ENCODE measurements around the gene JARID2. TPM values are rescaled to one million over a fixed set of nuclear protein-coding genes. Genes with fewer than 3 reads are reported as not detected.

JARID2 gene
- total and polyA plus RNA-seq, 2 of the 4 experiments (the other 2 are of a cell fraction), result 9.6 to 12.9 TPM

GRCh38 chr6:15304337-15305042 is 58.6 kb downstream of the JARID2 start:
- no peaks in the 10 kb centered on the region for H3K27me3 ChIP-seq (ENCODE audit: control insufficient read depth, insufficient read depth, low read length)
- H3K36me3 ChIP-seq (ENCODE audit: control insufficient read depth, insufficient read depth, low read length), result no peaks in the 10 kb centered on the region
- intact Hi-C loops (cut with micrococcal nuclease) (no loop called here), in situ Hi-C loops (cut with MboI; ENCODE audit: low sequenced_read_pairs) (no loop called here), dilution Hi-C loops (cut with HindIII; ENCODE audit: low sequenced_read_pairs, unreplicated experiment) (no loop called here)
- H2BK20ac ChIP-seq (ENCODE audit: low read depth, low read length), result no peak overlapping the region
- no peak for DNase-seq
- H3K79me1 ChIP-seq (ENCODE audit: low read depth in 1 of 2, low read length in 2 of 2), result peaks cover 22 to 86% of the 10 kb centered on the region in 2 experiments
- H3K4me1 ChIP-seq (ENCODE audit: control insufficient read depth, insufficient read depth, low read length), result peaks cover 26% of the 10 kb centered on the region
- CTCF ChIA-PET, result interaction anchor here (0.6 kb wide), 1 partner anchor 8 kb away, joined by 3 read pairs; no protein-coding TSS in a partner anchor
- no peak overlapping the region for H3K4me2 ChIP-seq (ENCODE audit: low read depth, low read length)
- no peak overlapping the region for H2AK5ac ChIP-seq (ENCODE audit: low read depth, low read length)
- H2BK15ac ChIP-seq (ENCODE audit: low read depth, low read length), result no peak overlapping the region
- POLR2A ChIA-PET (ENCODE audit: unreplicated experiment), result interaction anchor here (0.5 kb wide), 1 partner anchor 27 kb away, joined by 3 read pairs; no protein-coding TSS in a partner anchor
- TF ChIP-seq CTCF (conservative IDR thresholded peaks at IDR 0.05; ENCODE audit: low read depth, low read length) (no peak), RFX5 (IDR thresholded peaks at IDR 0.05; ENCODE audit: low read depth, low read length) (no peak), SMC3 (IDR thresholded peaks at IDR 0.05; ENCODE audit: low read depth, low read length) (no peak), BHLHE40 (IDR thresholded peaks at IDR 0.05; ENCODE audit: low read depth, low read length) (no peak), POLR2A (IDR thresholded peaks at IDR 0.05; ENCODE audit: low read depth, low read length) (no peak)
- no peak overlapping the region for H4K5ac ChIP-seq (ENCODE audit: low read depth, low read length)
- WGBS, 2 experiments (ENCODE audit: extremely low coverage in 2 of 2, insufficient read length in 1 of 2), result no CpG with 5 or more reads among the region's 4 CpGs
- no peak overlapping the region for H3K4me3 ChIP-seq (ENCODE audit: insufficient read depth, low read depth, low read length)
- H2BK120ac ChIP-seq (ENCODE audit: low read depth, low read length), result no peak overlapping the region
- no peak overlapping the region for H3K23ac ChIP-seq (ENCODE audit: low read depth, low read length)
- H3K4ac ChIP-seq (ENCODE audit: low read depth, low read length), result no peak overlapping the region
- no peak overlapping the region for H4K8ac ChIP-seq (ENCODE audit: low read depth in 2 of 2, low read length in 2 of 2)
- peaks cover 19% of the 10 kb centered on the region for H3K9me1 ChIP-seq (ENCODE audit: insufficient read depth, low read length)
- no peak overlapping the region for H2AFZ ChIP-seq (replicated peaks; ENCODE audit: low read length, poor library complexity)
- no peak overlapping the region for H2AK9ac ChIP-seq (replicated peaks; ENCODE audit: low read depth, low read length, poor library complexity)
- H3K27ac ChIP-seq (ENCODE audit: insufficient read depth, low read length), result no peak overlapping the region
- no peaks in the 10 kb centered on the region for H3K9me3 ChIP-seq (ENCODE audit: control insufficient read depth, insufficient read depth, low read length)
- ATAC-seq (ENCODE audit: low read depth), result no peak
- no TSS peak for BruUV-seq (replicated peaks)
- no peak overlapping the region for H3K14ac ChIP-seq (replicated peaks; ENCODE audit: low read depth, low read length)
- H2BK5ac ChIP-seq (ENCODE audit: low read depth, low read length, poor library complexity, severe bottlenecking), result no peak overlapping the region
- no peak overlapping the region for H3K9ac ChIP-seq (ENCODE audit: low read depth, low read length)
- H4K91ac ChIP-seq (ENCODE audit: insufficient read depth, low read depth, low read length), result no peak overlapping the region
- peaks cover 81% of the 10 kb centered on the region for H4K20me1 ChIP-seq (ENCODE audit: insufficient read depth, low read length)
- H3K56ac ChIP-seq (ENCODE audit: extremely low read depth, insufficient read depth, low read length), result no peak overlapping the region
- H3K18ac ChIP-seq (ENCODE audit: low read depth, low read length), result no peak overlapping the region
